ENCODE measurements around the gene BBLN. TPM values are rescaled to one million over a fixed set of nuclear protein-coding genes. Genes with fewer than 3 reads are reported as not detected.

The BBLN gene
- total RNA-seq, 1 donor from 2014 or later, result 93.9 TPM

DNA sequence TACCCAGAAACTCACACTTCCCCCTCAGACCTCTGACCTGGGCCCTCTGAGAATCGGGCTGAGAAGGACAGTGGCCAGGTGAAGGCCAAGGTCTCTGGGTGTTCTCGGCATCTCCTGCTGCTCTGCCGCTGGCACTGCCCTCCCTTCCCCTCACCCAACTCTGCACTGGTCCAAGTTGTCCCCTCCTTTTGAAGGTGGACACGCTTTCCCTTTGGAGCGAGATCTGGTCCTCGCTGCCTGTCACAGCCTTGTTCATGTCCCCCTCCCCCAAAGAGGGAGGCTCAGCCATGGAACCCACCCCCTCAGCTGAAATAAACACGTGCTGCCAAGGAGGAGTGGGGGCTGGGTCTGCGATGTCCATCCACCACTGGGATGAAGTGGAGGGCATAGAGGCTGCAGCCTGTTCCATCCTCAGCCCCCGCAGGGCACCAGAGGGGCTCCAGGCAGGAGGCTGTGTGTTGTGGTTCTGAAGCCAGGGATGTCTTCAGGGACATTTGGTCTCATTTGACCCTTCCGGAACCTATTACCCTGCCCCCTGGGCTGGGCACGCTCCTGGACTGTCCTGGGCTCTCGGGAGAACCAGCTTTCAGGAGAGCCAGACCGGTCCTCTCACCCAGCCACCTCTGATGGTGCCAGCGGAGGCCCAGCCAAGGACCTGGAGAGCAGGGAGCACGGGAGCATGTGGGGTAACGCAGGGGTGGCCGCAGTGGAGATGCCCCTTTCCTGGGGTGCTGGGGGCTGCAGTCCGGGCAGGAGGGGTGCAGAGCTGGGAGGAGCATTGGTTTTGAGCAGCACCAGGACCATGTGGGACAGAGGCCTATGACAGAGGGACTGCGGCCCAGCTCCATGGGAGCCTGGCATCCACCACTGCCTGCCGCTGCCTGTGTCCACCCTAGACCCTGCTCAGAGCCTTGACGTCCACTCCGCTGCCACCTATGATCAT, 15.6 kb upstream of the BBLN start:
- DNase-seq (ENCODE audit: extremely low spot score, unreplicated experiment), result no peak
- no peaks in the 10 kb centered on the region for H3K9me3 Mint-ChIP-seq (ENCODE audit: unreplicated experiment)
- no peak overlapping the region for H3K4me3 Mint-ChIP-seq (ENCODE audit: unreplicated experiment)
- H3K4me1 Mint-ChIP-seq (ENCODE audit: unreplicated experiment), result peaks cover 8% of the 10 kb centered on the region
- TF ChIP-seq, protein P1, sequence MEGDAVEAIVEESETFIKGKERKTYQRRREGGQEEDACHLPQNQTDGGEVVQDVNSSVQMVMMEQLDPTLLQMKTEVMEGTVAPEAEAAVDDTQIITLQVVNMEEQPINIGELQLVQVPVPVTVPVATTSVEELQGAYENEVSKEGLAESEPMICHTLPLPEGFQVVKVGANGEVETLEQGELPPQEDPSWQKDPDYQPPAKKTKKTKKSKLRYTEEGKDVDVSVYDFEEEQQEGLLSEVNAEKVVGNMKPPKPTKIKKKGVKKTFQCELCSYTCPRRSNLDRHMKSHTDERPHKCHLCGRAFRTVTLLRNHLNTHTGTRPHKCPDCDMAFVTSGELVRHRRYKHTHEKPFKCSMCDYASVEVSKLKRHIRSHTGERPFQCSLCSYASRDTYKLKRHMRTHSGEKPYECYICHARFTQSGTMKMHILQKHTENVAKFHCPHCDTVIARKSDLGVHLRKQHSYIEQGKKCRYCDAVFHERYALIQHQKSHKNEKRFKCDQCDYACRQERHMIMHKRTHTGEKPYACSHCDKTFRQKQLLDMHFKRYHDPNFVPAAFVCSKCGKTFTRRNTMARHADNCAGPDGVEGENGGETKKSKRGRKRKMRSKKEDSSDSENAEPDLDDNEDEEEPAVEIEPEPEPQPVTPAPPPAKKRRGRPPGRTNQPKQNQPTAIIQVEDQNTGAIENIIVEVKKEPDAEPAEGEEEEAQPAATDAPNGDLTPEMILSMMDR (IDR thresholded peaks at IDR 0.05), result no peak
- no peak overlapping the region for H3K27ac Mint-ChIP-seq (ENCODE audit: unreplicated experiment)
- no peaks in the 10 kb centered on the region for H3K36me3 Mint-ChIP-seq (ENCODE audit: unreplicated experiment)
- H3K27me3 Mint-ChIP-seq (ENCODE audit: unreplicated experiment), result no peaks in the 10 kb centered on the region

DNA sequence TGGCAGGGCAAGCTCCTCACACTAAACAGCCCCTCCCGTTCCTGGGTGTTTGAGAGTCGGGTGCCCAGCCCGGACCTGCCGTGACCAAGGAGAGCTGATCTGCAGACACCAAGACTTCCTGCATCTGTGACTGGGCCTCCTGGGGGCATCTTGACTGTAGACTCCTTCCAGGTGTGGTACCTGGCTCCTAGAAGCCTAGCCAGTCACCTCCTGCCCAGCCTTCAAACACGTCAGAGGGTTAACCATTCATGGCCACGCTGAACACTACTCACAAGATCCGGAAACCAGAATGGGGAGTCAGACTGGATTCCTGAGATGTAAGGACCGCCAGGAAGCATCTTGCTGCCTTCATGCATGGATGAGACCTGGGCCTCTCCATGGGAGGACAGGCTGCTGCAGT, 14.5 kb upstream of the BBLN start:
- Mint-ChIP-seq H3K4me3 (ENCODE audit: unreplicated experiment) (no peak overlapping the region), H3K9me3 (ENCODE audit: unreplicated experiment) (no peaks in the 10 kb centered on the region), H3K27ac (ENCODE audit: unreplicated experiment) (no peak overlapping the region), H3K4me1 (ENCODE audit: unreplicated experiment) (peaks cover 8% of the 10 kb centered on the region), H3K36me3 (ENCODE audit: unreplicated experiment) (no peaks in the 10 kb centered on the region), H3K27me3 (ENCODE audit: unreplicated experiment) (no peaks in the 10 kb centered on the region)
- DNase-seq (ENCODE audit: extremely low spot score, unreplicated experiment), result no peak
- TF ChIP-seq, protein P1 (IDR thresholded peaks at IDR 0.05), result no peak

DNA sequence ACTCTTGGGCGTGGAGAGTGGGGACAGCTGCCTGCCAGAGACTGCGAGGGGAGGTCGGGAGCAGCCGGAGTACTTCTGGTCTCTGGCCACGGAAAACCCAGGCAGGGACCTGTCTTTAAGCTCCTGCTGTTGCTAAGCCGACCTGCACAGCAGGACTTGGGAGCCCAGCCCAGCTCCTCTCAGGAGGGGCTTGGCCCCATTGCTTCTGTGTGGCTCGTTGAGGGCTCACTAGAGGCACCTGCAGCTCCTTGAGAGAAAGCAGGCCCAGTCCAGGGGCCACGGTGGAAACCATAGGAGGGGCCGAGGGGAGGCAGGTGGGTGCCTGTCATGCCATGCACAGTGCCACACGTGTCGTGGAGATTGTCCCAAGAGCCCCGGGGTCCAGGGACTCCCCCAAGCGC, 14.1 kb upstream of the BBLN start:
- no peaks in the 10 kb centered on the region for H3K27me3 Mint-ChIP-seq (ENCODE audit: unreplicated experiment)
- H3K4me1 Mint-ChIP-seq (ENCODE audit: unreplicated experiment), result peaks cover 8% of the 10 kb centered on the region
- TF ChIP-seq, protein P1 (IDR thresholded peaks at IDR 0.05), result no peak
- no peak for DNase-seq (ENCODE audit: extremely low spot score, unreplicated experiment)
- no peaks in the 10 kb centered on the region for H3K36me3 Mint-ChIP-seq (ENCODE audit: unreplicated experiment)
- no peak overlapping the region for H3K4me3 Mint-ChIP-seq (ENCODE audit: unreplicated experiment)
- no peak overlapping the region for H3K27ac Mint-ChIP-seq (ENCODE audit: unreplicated experiment)
- no peaks in the 10 kb centered on the region for H3K9me3 Mint-ChIP-seq (ENCODE audit: unreplicated experiment)

DNA sequence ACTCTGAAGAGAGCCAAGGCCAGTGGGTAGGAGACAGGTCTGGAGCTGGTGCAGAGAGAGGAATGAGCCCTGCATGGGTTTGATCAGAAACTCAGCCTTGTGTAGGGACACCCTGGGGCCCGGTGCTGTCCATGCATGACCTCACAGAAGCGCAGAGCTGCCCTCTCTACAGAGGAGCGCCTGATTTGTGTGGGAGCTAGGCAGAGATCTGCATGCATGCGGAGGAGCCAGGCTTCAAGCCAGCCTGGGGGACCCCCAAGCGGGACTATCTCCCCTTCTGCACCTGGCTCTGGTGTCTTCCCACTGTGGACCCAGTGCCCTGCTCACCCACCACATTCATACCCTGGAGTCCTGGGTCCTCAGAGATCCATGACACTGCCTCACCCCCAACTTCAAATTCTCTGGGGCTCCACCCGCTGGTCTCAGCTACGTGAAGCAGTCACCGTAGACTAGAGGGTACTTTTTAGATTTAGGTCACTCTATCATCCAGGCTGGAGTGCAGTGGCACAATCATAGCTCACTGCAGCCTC, 13.4 kb upstream of the BBLN start:
- Mint-ChIP-seq H3K4me1 (ENCODE audit: unreplicated experiment) (peaks cover 8% of the 10 kb centered on the region), H3K36me3 (ENCODE audit: unreplicated experiment) (no peaks in the 10 kb centered on the region), H3K9me3 (ENCODE audit: unreplicated experiment) (no peaks in the 10 kb centered on the region), H3K27ac (ENCODE audit: unreplicated experiment) (no peak overlapping the region), H3K4me3 (ENCODE audit: unreplicated experiment) (no peak overlapping the region), H3K27me3 (ENCODE audit: unreplicated experiment) (no peaks in the 10 kb centered on the region)
- TF ChIP-seq, protein P1 (IDR thresholded peaks at IDR 0.05), result no peak
- no peak for DNase-seq (ENCODE audit: extremely low spot score, unreplicated experiment)

DNA sequence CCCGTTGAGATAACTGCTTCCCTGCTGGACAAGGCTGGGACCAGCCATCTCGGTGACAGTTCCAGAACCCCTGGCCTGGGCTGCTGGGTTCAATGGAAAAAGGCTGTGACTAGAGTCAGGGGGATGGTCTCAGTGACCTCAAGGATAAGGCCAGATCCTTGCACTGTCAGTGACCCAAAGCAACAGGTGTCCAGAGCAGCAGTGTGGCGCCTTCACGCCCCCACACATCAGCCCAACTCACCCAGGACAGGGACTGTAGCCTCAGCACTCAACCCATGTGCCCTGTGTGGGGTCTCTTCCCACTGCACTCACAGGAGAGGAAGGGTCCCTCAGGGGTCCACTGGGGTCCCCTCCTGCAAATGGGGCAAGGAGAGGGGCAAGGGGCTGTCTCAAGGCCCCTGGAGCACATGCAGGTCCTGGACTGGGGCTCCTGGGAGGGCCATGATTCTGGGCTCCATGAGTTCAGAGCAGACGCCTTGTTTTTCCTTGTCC, 11.5 kb upstream of the BBLN start:
- Mint-ChIP-seq H3K4me1 (ENCODE audit: unreplicated experiment) (peaks cover 8% of the 10 kb centered on the region), H3K36me3 (ENCODE audit: unreplicated experiment) (no peaks in the 10 kb centered on the region)

More for the DNA sequence above, 11.5 kb upstream of the BBLN start:
- no peak for DNase-seq (ENCODE audit: extremely low spot score, unreplicated experiment)
- Mint-ChIP-seq H3K27me3 (ENCODE audit: unreplicated experiment) (no peaks in the 10 kb centered on the region), H3K27ac (ENCODE audit: unreplicated experiment) (no peak overlapping the region), H3K9me3 (ENCODE audit: unreplicated experiment) (no peaks in the 10 kb centered on the region), H3K4me3 (ENCODE audit: unreplicated experiment) (no peak overlapping the region)
- TF ChIP-seq, protein P1 (IDR thresholded peaks at IDR 0.05), result no peak
